ENCODE measurements around the gene ALKBH4.

DNA sequence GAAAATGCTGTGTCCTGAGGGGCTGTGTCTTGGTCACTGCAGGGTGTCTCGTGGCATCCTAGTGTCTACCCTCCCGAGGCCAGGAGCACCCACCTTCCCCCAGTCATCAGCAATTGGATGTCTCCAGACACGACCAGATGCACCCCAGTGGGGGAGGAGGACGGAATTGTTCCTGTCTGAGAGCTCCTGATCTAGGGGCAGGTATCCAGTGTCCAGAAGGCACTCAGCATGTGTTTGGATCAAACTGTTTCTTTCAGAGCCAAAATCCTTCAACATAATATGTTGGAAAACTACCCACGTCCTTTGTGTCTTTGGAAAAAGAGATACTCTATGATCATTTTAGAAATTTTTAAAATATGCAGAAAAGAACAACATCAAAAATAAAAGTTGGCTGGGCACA, 51.6 kb downstream of the ALKBH4 start:
- TF ChIP-seq EZH2phosphoT487 (IDR thresholded peaks at IDR 0.05; ENCODE audit: borderline replicate concordance, low read length) (no peak), EZH2 (IDR thresholded peaks at IDR 0.05; ENCODE audit: low read length, unreplicated experiment) (no peak)
- TF ChIP-seq, protein P1, sequence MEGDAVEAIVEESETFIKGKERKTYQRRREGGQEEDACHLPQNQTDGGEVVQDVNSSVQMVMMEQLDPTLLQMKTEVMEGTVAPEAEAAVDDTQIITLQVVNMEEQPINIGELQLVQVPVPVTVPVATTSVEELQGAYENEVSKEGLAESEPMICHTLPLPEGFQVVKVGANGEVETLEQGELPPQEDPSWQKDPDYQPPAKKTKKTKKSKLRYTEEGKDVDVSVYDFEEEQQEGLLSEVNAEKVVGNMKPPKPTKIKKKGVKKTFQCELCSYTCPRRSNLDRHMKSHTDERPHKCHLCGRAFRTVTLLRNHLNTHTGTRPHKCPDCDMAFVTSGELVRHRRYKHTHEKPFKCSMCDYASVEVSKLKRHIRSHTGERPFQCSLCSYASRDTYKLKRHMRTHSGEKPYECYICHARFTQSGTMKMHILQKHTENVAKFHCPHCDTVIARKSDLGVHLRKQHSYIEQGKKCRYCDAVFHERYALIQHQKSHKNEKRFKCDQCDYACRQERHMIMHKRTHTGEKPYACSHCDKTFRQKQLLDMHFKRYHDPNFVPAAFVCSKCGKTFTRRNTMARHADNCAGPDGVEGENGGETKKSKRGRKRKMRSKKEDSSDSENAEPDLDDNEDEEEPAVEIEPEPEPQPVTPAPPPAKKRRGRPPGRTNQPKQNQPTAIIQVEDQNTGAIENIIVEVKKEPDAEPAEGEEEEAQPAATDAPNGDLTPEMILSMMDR (conservative IDR thresholded peaks at IDR 0.05; ENCODE audit: low read depth, low read length): no peak
